Activated CD4-positive, alpha-beta T cell treated with anti-CD3 and anti-CD28 coated beads, Interleukin-2, amount 50 U/mL, for 48 hours (primary cell): Measurements from ENCODE around the gene LANCL3.
"Not testable (repeated sequence)": the region's sequence is repeated elsewhere in the genome, so short reads cannot be mapped to it uniquely, and the experiment has no call there.

Experiments used
- DNase-seq, 2 experiments: peaks; one replicate each; pipeline ENCODE4 v3.0.0-alpha.2; 2020

Gene LANCL3

GRCh38 chrX:37571426-37572107, at the start of gene LANCL3:
Gene LANCL3, plus strand, starts transcription at chrX:37571661. Its CDS starts 210 bp downstream, at chrX:37571871.
- not testable (repeated sequence) for DNase-seq

- DNase-seq = not testable (repeated sequence)
Observed at GRCh38 chrX:37523673-37524072, 47.8 kb upstream of the LANCL3 start.

- DNase-seq = no peak
Observed at GRCh38 chrX:37541991-37542390, 29.5 kb upstream of the LANCL3 start.

GRCh38 chrX:37542791-37543190, 28.7 kb upstream of the LANCL3 start:
- DNase-seq = no peak

GRCh38 chrX:37543324-37543723, 28.1 kb upstream of the LANCL3 start:
- DNase-seq = no peak

- not testable (repeated sequence) for DNase-seq
Observed at GRCh38 chrX:37544531-37544930, 26.9 kb upstream of the LANCL3 start.

- no peak for DNase-seq
Observed at GRCh38 chrX:37545066-37545465, 26.4 kb upstream of the LANCL3 start.

- DNase-seq = not testable (repeated sequence)
Observed at GRCh38 chrX:37549619-37550018, 21.8 kb upstream of the LANCL3 start.

- no peak for DNase-seq
Observed at GRCh38 chrX:37553476-37553875, 18.0 kb upstream of the LANCL3 start.

GRCh38 chrX:37565254-37565653, 6.2 kb upstream of the LANCL3 start:
- not testable (repeated sequence) for DNase-seq

- not testable (repeated sequence) for DNase-seq
Observed at GRCh38 chrX:37570349-37570748, 1.1 kb upstream of the LANCL3 start.

GRCh38 chrX:37572108-37572587, 687 bp downstream of the LANCL3 start:
- peak in 1 of 2 experiments; percentile 4 for DNase-seq

GRCh38 chrX:37573121-37573520, 1.7 kb downstream of the LANCL3 start:
- DNase-seq = not testable (repeated sequence)

GRCh38 chrX:37578045-37578444, 6.6 kb downstream of the LANCL3 start:
- DNase-seq = no peak

GRCh38 chrX:37580080-37580479, 8.6 kb downstream of the LANCL3 start:
- no peak for DNase-seq

- DNase-seq = not testable (repeated sequence)
Observed at GRCh38 chrX:37587337-37587736, 15.9 kb downstream of the LANCL3 start.

GRCh38 chrX:37590047-37590446, 18.6 kb downstream of the LANCL3 start:
- no peak for DNase-seq

GRCh38 chrX:37594755-37595382, 23.4 kb downstream of the LANCL3 start:
- DNase-seq = no peak

GRCh38 chrX:37599729-37600128, 28.3 kb downstream of the LANCL3 start:
- DNase-seq = no peak

- no peak for DNase-seq
Observed at GRCh38 chrX:37603938-37604409, 32.5 kb downstream of the LANCL3 start.

GRCh38 chrX:37607243-37607642, 35.8 kb downstream of the LANCL3 start:
- no peak for DNase-seq

- no peak for DNase-seq
Observed at GRCh38 chrX:37608156-37608555, 36.7 kb downstream of the LANCL3 start.

- no peak for DNase-seq
Observed at GRCh38 chrX:37609727-37610126, 38.3 kb downstream of the LANCL3 start.

GRCh38 chrX:37613933-37614332, 42.5 kb downstream of the LANCL3 start:
- DNase-seq = no peak
